ENCODE data around the gene CDKAL1.

The CDKAL1 gene

GRCh38 chr6:20851795-20852194, 317.5 kb downstream of the CDKAL1 start:
- Mint-ChIP-seq H3K4me1 (peaks cover 3 to 6% of the 10 kb centered on the region in 2 donors), H3K27ac (no peak overlapping the region), H3K9me3 (no peaks in the 10 kb centered on the region), H3K36me3 (peaks cover 4 to 28% of the 10 kb centered on the region in 2 donors), H3K4me3 (no peak overlapping the region), H3K27me3 (no peaks in the 10 kb centered on the region)
- ATAC-seq (replicated peaks) (no peak), DNase-seq (no peak)

- Mint-ChIP-seq H3K27me3 (no peaks in the 10 kb centered on the region), H3K4me3 (no peak overlapping the region), H3K9me3 (no peaks in the 10 kb centered on the region), H3K36me3 (peaks cover 3 to 10% of the 10 kb centered on the region in 2 donors), H3K4me1 (peaks cover 3 to 6% of the 10 kb centered on the region in 2 donors), H3K27ac (no peak overlapping the region)
- DNase-seq (no peak), ATAC-seq (replicated peaks) (no peak)
Observed at GRCh38 chr6:20853828-20854227, 319.6 kb downstream of the CDKAL1 start.

- Mint-ChIP-seq H3K36me3 (peaks cover 3 to 11% of the 10 kb centered on the region in 2 donors), H3K27ac (no peak overlapping the region), H3K4me3 (no peak overlapping the region), H3K4me1 (no peaks in the 10 kb centered on the region), H3K9me3 (no peaks in the 10 kb centered on the region), H3K27me3 (no peaks in the 10 kb centered on the region)
- ATAC-seq (replicated peaks) (no peak), DNase-seq (no peak)
Observed at GRCh38 chr6:20856681-20857288, 322.5 kb downstream of the CDKAL1 start.

GRCh38 chr6:20861481-20861880, 327.2 kb downstream of the CDKAL1 start:
- H3K9me3 Mint-ChIP-seq: no peaks in the 10 kb centered on the region
- H3K27ac Mint-ChIP-seq: no peak overlapping the region
- H3K27me3 Mint-ChIP-seq: no peaks in the 10 kb centered on the region
- DNase-seq: no peak
- peaks cover 0 to 7% of the 10 kb centered on the region in 2 donors for H3K36me3 Mint-ChIP-seq
- no peaks in the 10 kb centered on the region for H3K4me1 Mint-ChIP-seq
- H3K4me3 Mint-ChIP-seq: no peak overlapping the region
- ATAC-seq (replicated peaks): no peak

- ATAC-seq (replicated peaks): no peak
- H3K27ac Mint-ChIP-seq: no peak overlapping the region
- H3K27me3 Mint-ChIP-seq: no peaks in the 10 kb centered on the region
- peaks cover 0 to 1% of the 10 kb centered on the region in 2 donors for H3K36me3 Mint-ChIP-seq
- no peak for DNase-seq
- no peaks in the 10 kb centered on the region for H3K4me1 Mint-ChIP-seq
- no peaks in the 10 kb centered on the region for H3K9me3 Mint-ChIP-seq
- H3K4me3 Mint-ChIP-seq: no peak overlapping the region
Observed at GRCh38 chr6:20866036-20866435, 331.8 kb downstream of the CDKAL1 start.

GRCh38 chr6:20866935-20867703, 332.9 kb downstream of the CDKAL1 start:
- no peak for ATAC-seq (replicated peaks)
- Mint-ChIP-seq H3K36me3 (peaks cover 0 to 3% of the 10 kb centered on the region in 2 donors), H3K27me3 (no peaks in the 10 kb centered on the region), H3K4me1 (no peaks in the 10 kb centered on the region), H3K4me3 (no peak overlapping the region), H3K9me3 (no peaks in the 10 kb centered on the region), H3K27ac (no peak overlapping the region)
- DNase-seq: no peak

- H3K4me1 Mint-ChIP-seq: no peaks in the 10 kb centered on the region
- DNase-seq (no peak), ATAC-seq (replicated peaks) (no peak)
- H3K27ac Mint-ChIP-seq: peak overlapping the region; percentile 47
- no peaks in the 10 kb centered on the region for H3K27me3 Mint-ChIP-seq
- H3K4me3 Mint-ChIP-seq: no peak overlapping the region
- no peaks in the 10 kb centered on the region for H3K9me3 Mint-ChIP-seq
- peaks cover 0 to 3% of the 10 kb centered on the region in 2 donors for H3K36me3 Mint-ChIP-seq
Observed at GRCh38 chr6:20868397-20869096, 334.3 kb downstream of the CDKAL1 start.

GRCh38 chr6:20870021-20870420, 335.8 kb downstream of the CDKAL1 start:
- Mint-ChIP-seq H3K4me1 (no peaks in the 10 kb centered on the region), H3K27me3 (no peaks in the 10 kb centered on the region), H3K4me3 (no peak overlapping the region), H3K36me3 (peaks cover 0 to 3% of the 10 kb centered on the region in 2 donors), H3K9me3 (no peaks in the 10 kb centered on the region), H3K27ac (no peak overlapping the region)
- ATAC-seq (replicated peaks) (no peak), DNase-seq (no peak)

GRCh38 chr6:20870493-20870892, 336.2 kb downstream of the CDKAL1 start:
- Mint-ChIP-seq H3K9me3 (no peaks in the 10 kb centered on the region), H3K4me3 (no peak overlapping the region), H3K27me3 (no peaks in the 10 kb centered on the region), H3K27ac (no peak overlapping the region), H3K36me3 (peaks cover 0 to 3% of the 10 kb centered on the region in 2 donors), H3K4me1 (no peaks in the 10 kb centered on the region)
- no peak for ATAC-seq (replicated peaks)
- no peak for DNase-seq

- no peaks in the 10 kb centered on the region for H3K27me3 Mint-ChIP-seq
- no peak overlapping the region for H3K27ac Mint-ChIP-seq
- no peaks in the 10 kb centered on the region for H3K9me3 Mint-ChIP-seq
Observed at GRCh38 chr6:20873425-20874190, 339.4 kb downstream of the CDKAL1 start.

GRCh38 chr6:20875369-20875963, 341.2 kb downstream of the CDKAL1 start:
- ATAC-seq (replicated peaks) (no peak), DNase-seq (no peak)
- peaks cover 7 to 10% of the 10 kb centered on the region in 2 donors for H3K36me3 Mint-ChIP-seq

More at GRCh38 chr6:20873425-20874190, 339.4 kb downstream of the CDKAL1 start:
- DNase-seq: no peak
- Mint-ChIP-seq H3K4me3 (no peak overlapping the region), H3K4me1 (peaks cover 7 to 10% of the 10 kb centered on the region in 2 donors), H3K36me3 (peaks cover 1 to 5% of the 10 kb centered on the region in 2 donors)
- ATAC-seq (replicated peaks): no peak

GRCh38 chr6:20876036-20876435, 341.8 kb downstream of the CDKAL1 start:
- peaks cover 7 to 10% of the 10 kb centered on the region in 2 donors for H3K36me3 Mint-ChIP-seq
- peaks cover 0 to 2% of the 10 kb centered on the region in 2 donors for H3K9me3 Mint-ChIP-seq
- ATAC-seq (replicated peaks) (no peak), DNase-seq (no peak)
- H3K27ac Mint-ChIP-seq: no peak overlapping the region
- H3K4me3 Mint-ChIP-seq: no peak overlapping the region
- H3K27me3 Mint-ChIP-seq: no peaks in the 10 kb centered on the region
- H3K4me1 Mint-ChIP-seq: peaks cover 7 to 10% of the 10 kb centered on the region in 2 donors

More at GRCh38 chr6:20875369-20875963, 341.2 kb downstream of the CDKAL1 start:
- no peak overlapping the region for H3K4me3 Mint-ChIP-seq
- H3K27ac Mint-ChIP-seq: no peak overlapping the region
- peaks cover 7 to 10% of the 10 kb centered on the region in 2 donors for H3K4me1 Mint-ChIP-seq
- no peaks in the 10 kb centered on the region for H3K27me3 Mint-ChIP-seq
- peaks cover 0 to 2% of the 10 kb centered on the region in 2 donors for H3K9me3 Mint-ChIP-seq

GRCh38 chr6:20876561-20876960, 342.3 kb downstream of the CDKAL1 start:
- Mint-ChIP-seq H3K36me3 (peaks cover 6 to 13% of the 10 kb centered on the region in 2 donors), H3K9me3 (peaks cover 0 to 2% of the 10 kb centered on the region in 2 donors), H3K4me1 (peaks cover 7 to 10% of the 10 kb centered on the region in 2 donors), H3K27me3 (no peaks in the 10 kb centered on the region), H3K4me3 (no peak overlapping the region), H3K27ac (no peak overlapping the region)
- DNase-seq (no peak), ATAC-seq (replicated peaks) (no peak)

Data from stimulated activated naive B cell treated with anti-CD40 and anti-IgM and Interleukin-4, amounts not matched to agents 10 μg/mL and 1 μg/mL and 100 μg/mL, for 72 hours (primary cell).